Endothelial cell of umbilical vein (primary cell): ENCODE results near the gene MAN1A1. TPM values are rescaled to one million over a fixed set of nuclear protein-coding genes. Genes with fewer than 3 reads are reported as not detected.
A peak's percentile ranks its signal among the peaks of the same experiment; 100 is the strongest.

Experiments used
- BruUV-seq: library from RNA; stranded (reverse); fragments of 400-500 nt; replicated peaks from 2 replicates; lab custom pipeline; 2021; lab: Mats Ljungman, UMichigan
- CTCF ChIA-PET: fragments of 300-600, 350-600 bp; sonication (Branson Sonifier 250); formaldehyde crosslinking; loops from one replicate; lab custom pipeline; 2021; ENCODE audit warnings: antibody characterized with exemption, inconsistent platforms; lab: Charles Lee
- POLR2A ChIA-PET: fragments of 300-600, 350-600 bp; sonication (Branson Sonifier 250); formaldehyde crosslinking; loops from one replicate; lab custom pipeline; 2021; ENCODE audit warnings: antibody characterized with exemption, inconsistent platforms; lab: Charles Lee
- DNase-seq: peaks from one replicate; pipeline ENCODE4 v3.0.0-alpha.2; 2011; ENCODE audit warnings: low read depth, low spot score
- FAIRE-seq: peaks from 2 replicates; lab custom pipeline; 2011; peaks lifted over from hg19 to GRCh38; lab: Jason Lieb, UNC
- H2AFZ ChIP-seq: 2 replicates; pipeline ENCODE4 v1.6.0; 2012; ENCODE audit warnings: low read depth, low read length, control low read depth, inconsistent platforms
- H3K27ac ChIP-seq: 2 replicates; pipeline ENCODE4 v1.5.1; 2011; ENCODE audit warnings: low read depth, mild to moderate bottlenecking, control low read depth, low read length, moderate library complexity; ENCODE audit not compliant: insufficient read depth
- H3K27me3 ChIP-seq, 2 experiments: 2 replicates each; pipeline versions ENCODE4 v1.6.0 to v1.6.1; 2011; ENCODE audit warnings: low read length in 2 of 2, mixed read lengths in 1 of 2; ENCODE audit not compliant: control insufficient read depth in 2 of 2, insufficient read depth in 2 of 2
- H3K36me3 ChIP-seq, 2 experiments: 2 replicates in 1 of 2; 3 replicates in 1 of 2; pipeline ENCODE4 v1.5.1; 2011; ENCODE audit warnings: low read length in 2 of 2, mild to moderate bottlenecking in 1 of 2, moderate library complexity in 1 of 2; ENCODE audit not compliant: control insufficient read depth in 2 of 2, insufficient read depth in 2 of 2; ENCODE audit errors: extremely low read depth in 1 of 2
- H3K4me1 ChIP-seq: 3 replicates; pipeline ENCODE4 v1.5.1; 2011; ENCODE audit warnings: mild to moderate bottlenecking, low read length; ENCODE audit not compliant: control insufficient read depth, insufficient read depth; ENCODE audit errors: extremely low read depth
- H3K4me2 ChIP-seq: 2 replicates; pipeline ENCODE4 v1.6.1; 2011; ENCODE audit warnings: low read length, control low read depth, mixed read lengths; ENCODE audit not compliant: insufficient read depth
- H3K4me3 ChIP-seq, 3 experiments: fragments of 200-600 bp in 1 of 3; sonication (generic), shearing (Covaris generic) in 1 of 3; replicated peaks in 1 of 3; 2 replicates each; pipeline ENCODE4 v1.5.1; 2011 to 2016; ENCODE audit warnings: control low read depth in 3 of 3, low read length in 3 of 3, mild to moderate bottlenecking in 2 of 3, inconsistent platforms in 1 of 3, low read depth in 1 of 3, moderate library complexity in 1 of 3; ENCODE audit not compliant: insufficient read depth in 1 of 3
- H3K79me2 ChIP-seq: 2 replicates; pipeline ENCODE4 v1.6.0; 2012; ENCODE audit warnings: low read length, inconsistent platforms; ENCODE audit not compliant: control insufficient read depth, insufficient read depth
- H3K9ac ChIP-seq: replicated peaks from 2 replicates; pipeline ENCODE3; 2011; ENCODE audit warnings: low read length, control low read depth; ENCODE audit not compliant: insufficient read depth; ENCODE audit errors: extremely low read depth
- H3K9me1 ChIP-seq: replicated peaks from 3 replicates; pipeline ENCODE4 v1.6.0; 2011; ENCODE audit warnings: mild to moderate bottlenecking, low read length; ENCODE audit not compliant: control insufficient read depth, insufficient read depth; ENCODE audit errors: extremely low read depth
- H3K9me3 ChIP-seq: replicated peaks from 2 replicates; pipeline ENCODE4 v1.5.1; 2012; ENCODE audit warnings: low read length, inconsistent platforms; ENCODE audit not compliant: control insufficient read depth, insufficient read depth
- H4K20me1 ChIP-seq: replicated peaks from 2 replicates; pipeline ENCODE3; 2011; ENCODE audit warnings: mild to moderate bottlenecking, low read length; ENCODE audit not compliant: control insufficient read depth, insufficient read depth; ENCODE audit errors: extremely low read depth
- CTCF ChIP-seq, 2 donors: IDR thresholded peaks; 1 replicate in 1 of 2; 2 replicates in 1 of 2; pipeline ENCODE4 v1.5.1; 2011; ENCODE audit warnings: low read length in 2 of 2, mild to moderate bottlenecking in 2 of 2, moderate library complexity in 2 of 2, control low read depth in 1 of 2, inconsistent platforms in 1 of 2, low read depth in 1 of 2; ENCODE audit not compliant: insufficient read depth in 1 of 2; ENCODE audit errors: extremely low read depth in 1 of 2
- EZH2 ChIP-seq: IDR thresholded peaks from 2 replicates; pipeline ENCODE4 v1.6.1; 2012; ENCODE audit warnings: borderline replicate concordance, low read depth, mild to moderate bottlenecking, moderate library complexity, low read length, inconsistent platforms; ENCODE audit not compliant: severe bottlenecking
- FOS ChIP-seq: IDR thresholded peaks from 2 replicates; pipeline ENCODE4 v1.6.1; 2011; ENCODE audit warnings: mild to moderate bottlenecking, low read length, moderate library complexity, borderline replicate concordance; ENCODE audit not compliant: insufficient read depth
- GATA2 ChIP-seq: IDR thresholded peaks from 2 replicates; pipeline ENCODE4 v1.7.0; 2011; ENCODE audit warnings: low read depth, mild to moderate bottlenecking, moderate library complexity, mixed read lengths, low read length; ENCODE audit not compliant: insufficient read length, insufficient read depth
- JUN ChIP-seq: IDR thresholded peaks from 2 replicates; pipeline ENCODE4 v1.6.1; 2011; ENCODE audit warnings: borderline replicate concordance, low read depth; ENCODE audit not compliant: insufficient read length, insufficient read depth
- MYC ChIP-seq: IDR thresholded peaks from one replicate; pipeline ENCODE4 v1.6.1; 2011; ENCODE audit warnings: mild to moderate bottlenecking, low read depth, low read length
- POLR2A ChIP-seq: IDR thresholded peaks from 2 replicates; pipeline ENCODE4 v1.6.1; 2012; ENCODE audit warnings: low read depth, mild to moderate bottlenecking, control low read depth, low read length
- POLR2AphosphoS5 ChIP-seq: IDR thresholded peaks from 2 replicates; pipeline ENCODE4 v1.6.1; 2012; ENCODE audit warnings: low read depth, mild to moderate bottlenecking, control low read depth, low read length, moderate library complexity; ENCODE audit not compliant: insufficient read depth
- dilution Hi-C: fragments of 300-500 bp; cut with MboI; formaldehyde crosslinking; loops from one replicate; pipeline ENCODE4 v1.15.0; 2019; ENCODE audit warnings: low sequenced_read_pairs; ENCODE audit not compliant: extremely low pct_ligation_motif_present
- intact Hi-C: fragments of 100-400 bp; cut with micrococcal nuclease; formaldehyde crosslinking; loops from one replicate; pipeline ENCODE4 v1.10.0; 2022
- polyA plus RNA-seq, 4 experiments: library from polyadenylated mRNA; depleted of rRNA in 3 of 4; stranded (reverse) in 3 of 4; unstranded in 1 of 4; fragments of >200 nt; gene quantifications; 2 replicates each; pipeline versions ENCODE4 v1.2.1 to v1.2.3, GENCODE V29; 2011 to 2012; ENCODE audit warnings: missing spikeins in 1 of 4
- total RNA-seq: library from RNA; stranded (reverse); gene quantifications from 2 replicates; pipeline ENCODE4 v1.2.3, GENCODE V29; 2021
- TF ChIP-seq, protein P1 (sequence below): IDR thresholded peaks from 2 replicates; pipeline ENCODE4 v1.6.1; 2011; ENCODE audit not compliant: insufficient read depth, insufficient read length

The MAN1A1 gene
- total and polyA plus RNA-seq, 2 donors (not counting 3 experiments of a cell fraction or from before 2014, with no cell fraction given), result 3.3 to 12.9 TPM

- Histone ChIP-seq H4K20me1 (no peaks in the 10 kb centered on the region), H3K9me3 (no peaks in the 10 kb centered on the region), H3K4me1 (peaks cover 10% of the 10 kb centered on the region), H3K27ac (no peak overlapping the region), H3K4me3 (no peak overlapping the region), H3K9ac (no peak overlapping the region), H3K9me1 (no peaks in the 10 kb centered on the region), H3K27me3 (no peaks in the 10 kb centered on the region), H3K4me2 (peak overlapping the region; percentile 51), H2AFZ (no peak overlapping the region), H3K36me3 (no peaks in the 10 kb centered on the region), H3K79me2 (no peaks in the 10 kb centered on the region)
- intact Hi-C loops, result loop anchor here (5.0 to 10.0 kb wide), 2 partner anchors 390 to 412 kb away; partner anchors contain the start of gene MCM9
- dilution Hi-C loops, result no loop called here
- DNase-seq (no peak), FAIRE-seq (no peak)
- no TSS peak for BruUV-seq
- ChIA-PET POLR2A (interaction anchor here (1.2 kb wide), 1 partner anchor 12 kb away, joined by 4 read pairs; no protein-coding TSS in a partner anchor), CTCF (interaction anchor here (0.7 to 2.6 kb wide), 3 partner anchors 12 to 198 kb away, joined by 3 to 12 read pairs (median 4); no protein-coding TSS in a partner anchor)
- TF ChIP-seq POLR2A (no peak), JUN (no peak), MYC (no peak), CTCF (IDR thresholded peaks at IDR 0.05; ENCODE audit: extremely low read depth in 1 of 2, insufficient read depth in 1 of 2, low read depth in 1 of 2, low read length in 2 of 2) (no peak), GATA2 (no peak), POLR2AphosphoS5 (no peak), FOS (no peak), EZH2 (no peak)
- TF ChIP-seq, protein P1, sequence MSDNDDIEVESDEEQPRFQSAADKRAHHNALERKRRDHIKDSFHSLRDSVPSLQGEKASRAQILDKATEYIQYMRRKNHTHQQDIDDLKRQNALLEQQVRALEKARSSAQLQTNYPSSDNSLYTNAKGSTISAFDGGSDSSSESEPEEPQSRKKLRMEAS, result no peak
Observed at GRCh38 chr6:119346936-119347335, 2.6 kb downstream of the MAN1A1 start.
